OCI-LY3 (cell line): ENCODE results near the gene BCR.
"Not testable (repeated sequence)": the region's sequence is repeated elsewhere in the genome, so short reads cannot be mapped to it uniquely, and the experiment has no call there.

Experiments
- H2AFZ ChIP-seq: fragments of 200-600, 300-600 bp; shearing (Covaris generic); 2 replicates; pipeline ENCODE4 v1.6.0; 2014; ENCODE audit warnings: antibody characterized with exemption, low read depth, low read length
- H3K27ac ChIP-seq: fragments of 200-600, 300-600 bp; sonication (generic); 2 replicates; pipeline ENCODE4 v1.5.1; 2014; ENCODE audit warnings: mild to moderate bottlenecking, low read length, moderate library complexity, mixed read lengths
- H3K27me3 ChIP-seq: fragments of 200-600, 300-600 bp; sonication (generic); 2 replicates; pipeline ENCODE4 v1.6.1; 2014; ENCODE audit warnings: low read depth, low read length, mixed read lengths
- H3K36me3 ChIP-seq: fragments of 200-600, 300-600 bp; sonication (generic); replicated peaks from 2 replicates; pipeline ENCODE3; 2014; ENCODE audit warnings: low read depth, low read length, mixed read lengths
- H3K4me1 ChIP-seq: fragments of 300-600, 200-600 bp; sonication (generic); 2 replicates; pipeline ENCODE4 v1.6.1; 2014; ENCODE audit warnings: low read length, mixed read lengths
- H3K4me2 ChIP-seq: fragments of 200-600, 300-600 bp; sonication (generic); 2 replicates; pipeline ENCODE4 v1.6.1; 2014; ENCODE audit warnings: low read length, mixed read lengths
- H3K4me3 ChIP-seq: fragments of 300-600, 200-600 bp; sonication (generic); 2 replicates; pipeline ENCODE4 v1.5.1; 2014; ENCODE audit warnings: antibody characterized with exemption, mild to moderate bottlenecking, low read length, moderate library complexity
- H3K79me2 ChIP-seq: fragments of 300-600, 200-600 bp; shearing (Covaris generic); 2 replicates; pipeline ENCODE4 v1.6.1; 2014; ENCODE audit warnings: mild to moderate bottlenecking, low read length, mixed read lengths
- H3K9ac ChIP-seq: fragments of 300-600, 200-600 bp; shearing (Covaris generic); 2 replicates; pipeline ENCODE4 v1.6.0; 2014; ENCODE audit warnings: mild to moderate bottlenecking, low read length, moderate library complexity
- H3K9me3 ChIP-seq: fragments of 200-600, 300-600 bp; shearing (Covaris generic); 2 replicates; pipeline ENCODE4 v1.6.1; 2014; ENCODE audit warnings: low read length, mixed read lengths; ENCODE audit not compliant: insufficient read depth
- H4K20me1 ChIP-seq: fragments of 200-600, 300-600 bp; sonication (generic); 2 replicates; pipeline ENCODE4 v1.6.1; 2016; ENCODE audit warnings: low read length, mixed read lengths; ENCODE audit not compliant: insufficient read depth
- EZH2phosphoT487 ChIP-seq: fragments of 200-600 bp; shearing (Covaris generic); IDR thresholded peaks from 2 replicates; pipeline ENCODE4 v1.6.1; 2018; ENCODE audit warnings: antibody characterized with exemption, mixed run types, low read depth
- TF ChIP-seq, protein P1 (sequence below): fragments of 200-600, 300-600 bp; sonication (generic); IDR thresholded peaks from 2 replicates; pipeline ENCODE4 v1.5.1; 2014; ENCODE audit warnings: antibody characterized with exemption, low read length, low read depth

BCR gene

DNA sequence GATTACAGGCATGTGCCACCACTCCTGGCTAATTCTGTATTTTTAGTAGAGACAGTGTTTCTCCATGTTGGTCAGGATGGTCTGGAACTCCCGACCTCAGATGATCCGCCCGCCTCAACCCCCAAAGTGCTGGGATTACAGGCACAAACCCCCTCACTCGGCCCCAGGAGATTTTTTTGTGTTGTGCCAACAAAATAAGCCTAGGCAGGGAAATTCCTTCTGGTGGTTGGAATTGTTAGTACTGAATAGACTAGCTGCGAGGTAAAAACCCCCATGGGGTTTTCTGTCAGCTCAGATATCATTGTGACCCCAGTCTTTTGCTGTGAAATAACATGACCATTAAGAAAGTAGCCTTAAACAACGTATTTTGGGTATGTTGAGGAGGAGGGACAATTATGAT lies 144.9 kb downstream of the BCR start:
- Histone ChIP-seq H3K36me3 (no peaks in the 10 kb centered on the region), H3K27ac (no peak overlapping the region), H3K79me2 (no peaks in the 10 kb centered on the region), H3K9ac (no peak overlapping the region), H3K27me3 (peaks cover 8% of the 10 kb centered on the region; the same call in 1 of the 2 replicates), H3K9me3 (no peaks in the 10 kb centered on the region), H4K20me1 (no peaks in the 10 kb centered on the region), H3K4me1 (peaks cover 18% of the 10 kb centered on the region), H3K4me2 (no peak overlapping the region), H2AFZ (no peak overlapping the region), H3K4me3 (no peak overlapping the region)
- TF ChIP-seq, protein P1, sequence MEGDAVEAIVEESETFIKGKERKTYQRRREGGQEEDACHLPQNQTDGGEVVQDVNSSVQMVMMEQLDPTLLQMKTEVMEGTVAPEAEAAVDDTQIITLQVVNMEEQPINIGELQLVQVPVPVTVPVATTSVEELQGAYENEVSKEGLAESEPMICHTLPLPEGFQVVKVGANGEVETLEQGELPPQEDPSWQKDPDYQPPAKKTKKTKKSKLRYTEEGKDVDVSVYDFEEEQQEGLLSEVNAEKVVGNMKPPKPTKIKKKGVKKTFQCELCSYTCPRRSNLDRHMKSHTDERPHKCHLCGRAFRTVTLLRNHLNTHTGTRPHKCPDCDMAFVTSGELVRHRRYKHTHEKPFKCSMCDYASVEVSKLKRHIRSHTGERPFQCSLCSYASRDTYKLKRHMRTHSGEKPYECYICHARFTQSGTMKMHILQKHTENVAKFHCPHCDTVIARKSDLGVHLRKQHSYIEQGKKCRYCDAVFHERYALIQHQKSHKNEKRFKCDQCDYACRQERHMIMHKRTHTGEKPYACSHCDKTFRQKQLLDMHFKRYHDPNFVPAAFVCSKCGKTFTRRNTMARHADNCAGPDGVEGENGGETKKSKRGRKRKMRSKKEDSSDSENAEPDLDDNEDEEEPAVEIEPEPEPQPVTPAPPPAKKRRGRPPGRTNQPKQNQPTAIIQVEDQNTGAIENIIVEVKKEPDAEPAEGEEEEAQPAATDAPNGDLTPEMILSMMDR = no peak
- no peak for TF ChIP-seq EZH2phosphoT487

DNA sequence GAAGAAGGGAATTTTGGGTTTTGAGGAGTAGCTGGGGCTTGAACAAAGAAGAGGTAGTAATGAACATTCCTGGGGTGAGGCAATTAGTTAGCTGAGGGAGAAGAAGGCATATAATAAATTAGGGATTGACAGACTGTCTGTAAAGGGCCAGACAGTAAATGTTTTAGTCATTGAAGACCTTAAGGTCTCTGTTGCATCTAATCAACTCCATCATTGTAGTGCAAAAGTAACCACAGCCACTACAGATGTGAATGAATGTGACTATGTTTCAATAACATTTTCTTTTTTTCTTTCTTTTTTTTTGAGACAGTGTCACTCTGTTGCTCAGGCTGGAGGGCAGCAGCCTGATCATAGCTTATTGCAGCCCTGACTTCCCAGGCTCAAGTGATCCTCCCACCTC lies 153.5 kb downstream of the BCR start:
- H3K79me2 ChIP-seq, H2AFZ ChIP-seq, H3K4me2 ChIP-seq, H4K20me1 ChIP-seq, H3K27me3 ChIP-seq, H3K9ac ChIP-seq, H3K36me3 ChIP-seq, H3K27ac ChIP-seq, H3K9me3 ChIP-seq, H3K4me3 ChIP-seq, H3K4me1 ChIP-seq: not testable (repeated sequence)

DNA sequence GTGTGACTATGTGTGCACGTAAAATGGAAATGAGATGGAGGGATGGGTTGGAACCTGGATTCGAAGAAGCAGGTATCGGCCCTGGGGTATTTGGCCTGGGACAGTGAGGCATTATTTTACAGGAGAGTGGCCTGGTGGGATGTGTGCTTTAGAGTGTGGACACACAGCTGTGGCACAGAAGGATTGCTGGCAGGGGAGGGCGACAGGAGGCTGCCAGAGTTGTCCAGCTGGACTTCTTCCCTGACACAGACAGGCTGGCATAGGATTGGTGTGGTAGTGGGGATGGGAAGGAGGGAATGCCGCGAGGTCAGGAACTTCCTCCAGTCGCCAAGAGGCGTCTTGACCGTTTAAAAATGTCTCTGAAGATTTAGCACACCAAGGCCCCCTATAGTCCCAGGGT lies 157.4 kb downstream of the BCR start:
- not testable (repeated sequence) for H3K9ac ChIP-seq, H3K36me3 ChIP-seq, H3K4me1 ChIP-seq, H3K4me2 ChIP-seq, H2AFZ ChIP-seq, H3K27ac ChIP-seq, H3K4me3 ChIP-seq, H3K27me3 ChIP-seq, H3K9me3 ChIP-seq, H4K20me1 ChIP-seq, H3K79me2 ChIP-seq

DNA sequence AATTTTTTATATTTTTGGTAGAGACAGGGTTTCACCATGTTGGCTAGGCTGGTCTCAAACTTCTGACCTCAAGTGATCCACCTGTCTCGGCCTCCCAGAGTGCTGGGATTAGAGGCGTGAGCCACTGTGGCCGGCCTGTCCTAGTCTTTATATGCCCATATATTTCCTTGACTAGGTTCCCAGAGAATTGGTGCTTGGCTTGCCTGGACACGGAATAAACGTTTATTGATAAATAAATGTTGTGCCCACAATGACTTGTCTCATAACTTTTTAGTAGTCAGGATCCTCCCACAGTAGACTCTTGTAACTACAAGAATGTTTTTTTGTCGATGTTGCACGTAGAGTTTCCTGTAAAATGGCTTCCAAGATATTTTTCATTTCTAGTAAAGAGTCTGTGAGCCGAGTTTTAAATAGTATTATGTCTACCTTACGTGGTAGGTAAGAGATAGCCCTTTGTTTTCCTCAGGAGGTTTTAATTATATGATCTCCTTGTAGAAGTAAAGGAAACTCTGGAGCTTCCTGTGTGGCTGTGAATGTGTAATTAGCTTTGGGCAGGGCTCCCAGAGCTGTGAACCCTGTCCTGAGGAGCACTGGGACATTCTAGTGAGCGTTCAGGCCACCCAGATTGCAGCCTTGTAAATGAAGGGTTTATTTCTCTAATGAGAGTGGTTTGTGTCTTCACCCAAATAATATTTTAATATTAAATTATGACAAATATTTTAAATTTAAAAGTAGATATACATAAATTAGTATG lies 161.8 kb downstream of the BCR start:
- not testable (repeated sequence) for H3K4me1 ChIP-seq, H3K36me3 ChIP-seq, H3K27me3 ChIP-seq, H3K79me2 ChIP-seq, H3K9me3 ChIP-seq, H3K27ac ChIP-seq, H4K20me1 ChIP-seq, H2AFZ ChIP-seq, H3K4me2 ChIP-seq, H3K9ac ChIP-seq, H3K4me3 ChIP-seq

DNA sequence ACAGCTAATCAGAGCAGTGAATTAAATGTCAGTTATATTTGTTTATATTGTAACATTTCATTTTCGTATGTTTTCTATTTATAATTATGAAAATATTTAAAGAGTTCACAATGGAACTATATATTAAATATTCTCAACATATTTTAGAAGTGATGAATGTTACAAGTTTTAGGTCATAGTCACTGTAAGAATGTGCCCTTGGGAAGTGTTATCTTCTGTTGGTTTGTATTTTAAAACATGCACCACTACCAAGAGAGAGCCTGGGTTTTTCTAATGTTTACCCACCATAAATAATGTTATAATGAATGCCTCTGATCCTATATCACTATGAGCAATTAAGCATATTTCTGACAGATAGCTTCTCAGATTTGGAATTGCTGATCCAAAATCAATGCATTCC lies 171.0 kb downstream of the BCR start:
- Histone ChIP-seq H4K20me1 (no peaks in the 10 kb centered on the region), H3K4me2 (no peak overlapping the region), H3K27me3 (peaks cover 58% of the 10 kb centered on the region), H3K4me3 (no peak overlapping the region), H3K9ac (no peak overlapping the region), H3K36me3 (no peaks in the 10 kb centered on the region), H3K79me2 (no peaks in the 10 kb centered on the region), H2AFZ (no peak overlapping the region), H3K4me1 (no peaks in the 10 kb centered on the region), H3K27ac (no peak overlapping the region), H3K9me3 (no peaks in the 10 kb centered on the region)
- no peak for TF ChIP-seq EZH2phosphoT487
- TF ChIP-seq, protein P1 = no peak
